AG09309 (cell line): Measurements from ENCODE around the gene CDH12.

Experiments
- DNase-seq: peaks from one replicate; pipeline ENCODE4 v3.0.0-alpha.2; 2010; ENCODE audit warnings: low read depth
- H3K4me3 ChIP-seq: 2 replicates; pipeline ENCODE4 v1.5.1; 2011; ENCODE audit warnings: mild to moderate bottlenecking, low read depth, low read length, moderate library complexity; ENCODE audit not compliant: control insufficient read depth
- CTCF ChIP-seq: IDR thresholded peaks from 2 replicates; pipeline ENCODE4 v1.5.1; 2011; ENCODE audit warnings: mild to moderate bottlenecking, low read depth, low read length, inconsistent platforms; ENCODE audit not compliant: insufficient read depth, control insufficient read depth; ENCODE audit errors: missing control alignments

The CDH12 gene

DNA sequence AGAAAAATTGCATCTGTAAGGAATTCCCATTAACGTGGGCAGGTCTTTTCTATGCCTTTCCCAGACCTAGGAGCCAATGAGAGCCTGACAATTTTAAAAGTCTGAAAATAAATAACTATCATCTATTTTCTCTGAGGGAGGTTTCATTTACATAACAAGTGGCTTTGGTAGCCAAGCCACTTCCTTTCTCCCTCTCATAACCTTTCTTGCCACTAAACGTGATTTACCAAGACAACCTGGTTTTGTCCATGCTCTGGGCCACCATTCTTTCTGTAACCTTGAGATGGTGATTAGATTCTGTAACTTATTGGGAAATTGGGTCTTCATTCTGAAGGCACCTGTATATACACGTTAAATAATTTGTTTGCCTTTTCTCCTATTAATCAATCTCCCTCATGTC lies 1046.9 kb downstream of the CDH12 start:
- H3K4me3 ChIP-seq = no peak overlapping the region
- TF ChIP-seq CTCF = no peak
- no peak for DNase-seq

DNA sequence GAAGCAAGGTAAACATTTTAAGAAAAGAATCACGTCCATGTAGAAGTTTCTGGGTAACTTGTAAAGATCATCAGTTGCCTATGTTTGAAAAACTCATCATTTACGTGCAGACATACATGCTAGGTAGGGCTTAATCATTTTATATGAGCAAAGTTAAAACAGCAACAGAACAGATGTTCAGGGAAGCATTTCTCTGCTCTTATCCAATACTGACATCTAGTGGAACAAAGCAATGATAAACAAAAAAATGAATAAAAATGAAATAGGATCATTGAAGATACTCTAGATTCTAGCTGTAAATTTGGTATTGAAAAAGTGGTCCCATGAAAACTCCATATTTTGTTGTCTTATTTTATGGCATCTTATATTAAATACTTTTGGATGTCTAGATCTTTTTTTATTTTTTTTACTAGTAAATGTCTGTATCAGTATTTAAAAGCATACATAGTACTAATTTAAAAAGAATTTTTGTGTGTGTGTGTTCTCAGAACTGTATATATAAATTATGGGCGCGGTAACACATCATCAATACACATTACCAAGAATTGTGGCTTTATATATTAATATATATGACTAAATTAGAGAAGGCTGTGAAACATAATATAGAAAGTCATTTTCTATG lies 1050.2 kb downstream of the CDH12 start:
- no peak overlapping the region for H3K4me3 ChIP-seq
- TF ChIP-seq CTCF = peak; percentile 48
- DNase-seq = no peak

GRCh38 chr5:21802100-21802499 lies 1051.0 kb downstream of the CDH12 start:
- no peak for DNase-seq
- H3K4me3 ChIP-seq = no peak overlapping the region
- no peak for TF ChIP-seq CTCF

GRCh38 chr5:21792748-21793147 lies 1060.4 kb downstream of the CDH12 start:
- DNase-seq = no peak
- no peak for TF ChIP-seq CTCF
- H3K4me3 ChIP-seq = no peak overlapping the region

- no peak overlapping the region for H3K4me3 ChIP-seq
- TF ChIP-seq CTCF = no peak
- DNase-seq = no peak
Measured at GRCh38 chr5:21791304-21791703, 1061.8 kb downstream of the CDH12 start.

DNA sequence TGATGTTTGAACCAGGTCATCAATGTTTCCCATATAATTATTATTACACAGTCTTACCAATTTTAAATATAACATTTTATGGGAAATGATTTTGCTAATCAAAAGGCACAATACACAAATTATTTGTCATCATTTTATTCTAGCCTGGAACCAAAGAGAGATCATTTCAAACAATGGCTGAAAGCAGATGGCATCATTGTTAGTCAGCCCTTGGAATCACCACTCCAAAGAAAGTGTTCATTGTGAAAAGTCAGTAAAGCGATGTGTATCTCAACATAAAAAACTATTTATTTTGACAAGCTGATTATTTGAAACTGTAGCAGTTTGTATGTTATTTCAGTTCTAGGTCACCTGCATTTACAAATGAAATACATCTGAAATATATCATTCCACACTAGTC lies 1068.7 kb downstream of the CDH12 start:
- no peak overlapping the region for H3K4me3 ChIP-seq
- DNase-seq = no peak
- no peak for TF ChIP-seq CTCF
